ENCODE measurements around the gene SLC25A15. TPM values are rescaled to one million over a fixed set of nuclear protein-coding genes. Genes with fewer than 3 reads are reported as not detected.

Gene SLC25A15
- total RNA-seq, 1 experiment from 2014 or later, result 19.6 TPM

DNA sequence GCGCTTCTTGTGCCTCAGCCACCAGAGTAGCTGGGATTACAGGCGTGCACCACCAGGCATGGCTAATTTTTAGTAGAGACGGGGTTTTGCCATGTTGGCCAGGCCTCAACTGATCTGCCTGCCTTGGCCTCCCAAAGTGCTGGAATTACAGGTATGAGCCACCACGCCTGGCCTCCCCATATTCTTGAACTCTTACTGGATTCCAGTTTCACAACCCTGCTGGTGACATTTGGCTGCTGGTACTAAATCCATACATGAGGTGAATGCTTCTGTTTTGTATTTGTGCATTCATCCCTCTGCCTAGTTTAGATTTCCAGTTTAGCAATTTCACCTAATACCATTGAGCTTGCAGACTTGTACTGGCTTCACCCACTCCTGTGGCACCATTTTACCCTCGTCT lies 13.9 kb downstream of the SLC25A15 start:
- TF ChIP-seq EZH2 (IDR thresholded peaks at IDR 0.05; ENCODE audit: borderline replicate concordance, low read depth, low read length, poor library complexity, severe bottlenecking), result no peak
- TF ChIP-seq, protein P1, sequence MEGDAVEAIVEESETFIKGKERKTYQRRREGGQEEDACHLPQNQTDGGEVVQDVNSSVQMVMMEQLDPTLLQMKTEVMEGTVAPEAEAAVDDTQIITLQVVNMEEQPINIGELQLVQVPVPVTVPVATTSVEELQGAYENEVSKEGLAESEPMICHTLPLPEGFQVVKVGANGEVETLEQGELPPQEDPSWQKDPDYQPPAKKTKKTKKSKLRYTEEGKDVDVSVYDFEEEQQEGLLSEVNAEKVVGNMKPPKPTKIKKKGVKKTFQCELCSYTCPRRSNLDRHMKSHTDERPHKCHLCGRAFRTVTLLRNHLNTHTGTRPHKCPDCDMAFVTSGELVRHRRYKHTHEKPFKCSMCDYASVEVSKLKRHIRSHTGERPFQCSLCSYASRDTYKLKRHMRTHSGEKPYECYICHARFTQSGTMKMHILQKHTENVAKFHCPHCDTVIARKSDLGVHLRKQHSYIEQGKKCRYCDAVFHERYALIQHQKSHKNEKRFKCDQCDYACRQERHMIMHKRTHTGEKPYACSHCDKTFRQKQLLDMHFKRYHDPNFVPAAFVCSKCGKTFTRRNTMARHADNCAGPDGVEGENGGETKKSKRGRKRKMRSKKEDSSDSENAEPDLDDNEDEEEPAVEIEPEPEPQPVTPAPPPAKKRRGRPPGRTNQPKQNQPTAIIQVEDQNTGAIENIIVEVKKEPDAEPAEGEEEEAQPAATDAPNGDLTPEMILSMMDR (conservative IDR thresholded peaks at IDR 0.05; ENCODE audit: low read depth, low read length), result no peak
- no peak overlapping the region for H3K4me3 ChIP-seq (ENCODE audit: low read depth, low read length, poor library complexity, severe bottlenecking)
- H3K27ac ChIP-seq (ENCODE audit: low read depth, low read length, poor library complexity, severe bottlenecking), result no peak overlapping the region
- no peaks in the 10 kb centered on the region for H3K9me3 ChIP-seq (ENCODE audit: low read depth, low read length, poor library complexity, severe bottlenecking)
- peaks cover 19% of the 10 kb centered on the region for H3K36me3 ChIP-seq (ENCODE audit: insufficient read depth, low read length, poor library complexity, severe bottlenecking)
- no peak for DNase-seq (ENCODE audit: low spot score)
- ChIA-PET CTCF (no interaction called here), POLR2A (ENCODE audit: low non-redundant PET) (no interaction called here)
- H3K4me1 ChIP-seq (ENCODE audit: insufficient read depth, low read length, poor library complexity, severe bottlenecking), result no peaks in the 10 kb centered on the region
- intact Hi-C loops (cut with micrococcal nuclease; ENCODE audit: unreplicated experiment), result no loop called here
- no TSS peak for BruUV-seq (replicated peaks)
- H3K27me3 ChIP-seq (replicated peaks; ENCODE audit: insufficient read depth, low read depth, low read length, poor library complexity), result no peaks in the 10 kb centered on the region

GRCh38 chr13:40806241-40806640 lies 16.8 kb downstream of the SLC25A15 start:
- no peaks in the 10 kb centered on the region for H3K4me1 ChIP-seq (ENCODE audit: insufficient read depth, low read length, poor library complexity, severe bottlenecking)
- no peak for DNase-seq (ENCODE audit: low spot score)
- no peak overlapping the region for H3K4me3 ChIP-seq (ENCODE audit: low read depth, low read length, poor library complexity, severe bottlenecking)
- no peak for TF ChIP-seq EZH2 (IDR thresholded peaks at IDR 0.05; ENCODE audit: borderline replicate concordance, low read depth, low read length, poor library complexity, severe bottlenecking)
- TF ChIP-seq, protein P1 (conservative IDR thresholded peaks at IDR 0.05; ENCODE audit: low read depth, low read length), result no peak
- intact Hi-C loops (cut with micrococcal nuclease; ENCODE audit: unreplicated experiment), result no loop called here
- ChIA-PET POLR2A (ENCODE audit: low non-redundant PET) (no interaction called here), CTCF (no interaction called here)
- BruUV-seq (replicated peaks), result no TSS peak
- H3K27me3 ChIP-seq (replicated peaks; ENCODE audit: insufficient read depth, low read depth, low read length, poor library complexity), result no peaks in the 10 kb centered on the region
- no peak overlapping the region for H3K27ac ChIP-seq (ENCODE audit: low read depth, low read length, poor library complexity, severe bottlenecking)
- H3K36me3 ChIP-seq (ENCODE audit: insufficient read depth, low read length, poor library complexity, severe bottlenecking), result peaks cover 19% of the 10 kb centered on the region
- H3K9me3 ChIP-seq (ENCODE audit: low read depth, low read length, poor library complexity, severe bottlenecking), result no peaks in the 10 kb centered on the region

DNA sequence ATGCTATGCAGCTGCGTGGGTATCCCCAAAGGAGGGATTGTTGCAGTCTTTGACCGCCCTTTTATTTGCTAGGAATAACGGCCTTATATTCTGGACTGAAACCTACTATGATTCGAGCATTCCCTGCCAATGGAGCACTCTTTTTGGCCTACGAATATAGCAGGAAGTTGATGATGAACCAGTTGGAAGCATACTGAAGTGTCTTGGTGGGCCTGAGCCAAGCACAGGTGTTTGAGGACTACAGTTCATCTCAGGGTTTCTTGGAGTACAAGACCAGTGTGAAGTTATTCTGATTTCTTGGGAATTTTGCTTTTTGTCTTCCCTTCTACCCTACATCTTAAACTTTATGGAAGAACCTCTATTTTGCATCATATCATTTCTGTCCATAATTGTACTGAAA lies 20.1 kb downstream of the SLC25A15 start:
- Histone ChIP-seq H3K9me3 (ENCODE audit: low read depth, low read length, poor library complexity, severe bottlenecking) (no peaks in the 10 kb centered on the region), H3K4me1 (ENCODE audit: insufficient read depth, low read length, poor library complexity, severe bottlenecking) (no peaks in the 10 kb centered on the region), H3K27me3 (replicated peaks; ENCODE audit: insufficient read depth, low read depth, low read length, poor library complexity) (no peaks in the 10 kb centered on the region), H3K27ac (ENCODE audit: low read depth, low read length, poor library complexity, severe bottlenecking) (no peak overlapping the region), H3K4me3 (ENCODE audit: low read depth, low read length, poor library complexity, severe bottlenecking) (no peak overlapping the region), H3K36me3 (ENCODE audit: insufficient read depth, low read length, poor library complexity, severe bottlenecking) (peaks cover 10% of the 10 kb centered on the region)
- no peak for DNase-seq (ENCODE audit: low spot score)
- POLR2A ChIA-PET (ENCODE audit: low non-redundant PET), result no interaction called here
- no TSS peak for BruUV-seq (replicated peaks)
- TF ChIP-seq, protein P1 (conservative IDR thresholded peaks at IDR 0.05; ENCODE audit: low read depth, low read length), result no peak
- no peak for TF ChIP-seq EZH2 (IDR thresholded peaks at IDR 0.05; ENCODE audit: borderline replicate concordance, low read depth, low read length, poor library complexity, severe bottlenecking)
- intact Hi-C loops (cut with micrococcal nuclease; ENCODE audit: unreplicated experiment), result no loop called here
- CTCF ChIA-PET, result no interaction called here

Data from A673 (cell line).